Osteoblast (primary cell): ENCODE measurements around the gene PPIL6. TPM values are rescaled to one million over a fixed set of nuclear protein-coding genes. Genes with fewer than 3 reads are reported as not detected.
A peak's percentile ranks its signal among the peaks of the same experiment; 100 is the strongest.

Source experiments
- DNase-seq: peaks from one replicate; pipeline ENCODE4 v3.0.0; 2011; ENCODE audit warnings: low spot score, mixed read lengths; ENCODE audit not compliant: insufficient read length; ENCODE audit errors: missing footprints
- H2AFZ ChIP-seq: 2 replicates; pipeline ENCODE4 v1.6.0; 2011; ENCODE audit warnings: mild to moderate bottlenecking, low read length
- H3K27ac ChIP-seq: 2 replicates; pipeline ENCODE4 v1.5.1; 2011; ENCODE audit warnings: mild to moderate bottlenecking, low read depth, low read length, moderate library complexity
- H3K27me3 ChIP-seq: 2 replicates; pipeline ENCODE4 v1.6.0; 2012; ENCODE audit warnings: mild to moderate bottlenecking, control low read depth, inconsistent platforms, low read length, moderate library complexity; ENCODE audit not compliant: insufficient read depth
- H3K36me3 ChIP-seq: 2 replicates; pipeline ENCODE4 v1.5.1; 2011; ENCODE audit warnings: mild to moderate bottlenecking, low read length, control low read depth, moderate library complexity; ENCODE audit not compliant: insufficient read depth
- H3K4me1 ChIP-seq: 2 replicates; pipeline ENCODE4 v1.5.1; 2011; ENCODE audit warnings: mild to moderate bottlenecking, low read length, control low read depth, moderate library complexity; ENCODE audit not compliant: insufficient read depth
- H3K4me2 ChIP-seq: 2 replicates; pipeline ENCODE4 v1.6.0; 2011; ENCODE audit warnings: mild to moderate bottlenecking, low read length; ENCODE audit not compliant: insufficient read depth
- H3K4me3 ChIP-seq: fragments of 200-600 bp; sonication (generic); 3 replicates; pipeline ENCODE4 v1.5.1; 2012; ENCODE audit warnings: mild to moderate bottlenecking, low read length, inconsistent platforms; ENCODE audit not compliant: insufficient read depth
- H3K79me2 ChIP-seq: 2 replicates; pipeline ENCODE4 v1.6.0; 2012; ENCODE audit warnings: mild to moderate bottlenecking, low read length, control low read depth, inconsistent platforms; ENCODE audit not compliant: insufficient read depth
- H3K9me3 ChIP-seq: 2 replicates; pipeline ENCODE4 v1.5.1; 2011; ENCODE audit warnings: low read depth, low read length, control low read depth
- H4K20me1 ChIP-seq: 2 replicates; pipeline ENCODE4 v1.6.0; 2012; ENCODE audit warnings: mild to moderate bottlenecking, low read length, control low read depth; ENCODE audit not compliant: insufficient read depth
- CTCF ChIP-seq: IDR thresholded peaks from 2 replicates; pipeline ENCODE4 v1.5.1; 2011; ENCODE audit warnings: mild to moderate bottlenecking, low read depth, low read length, moderate library complexity; ENCODE audit errors: extremely low read depth
- total RNA-seq: library from RNA; depleted of rRNA; stranded (reverse); fragments of >200 nt; gene quantifications from 2 replicates; pipeline ENCODE4 v1.2.3, GENCODE V29; 2012

PPIL6 gene
- total RNA-seq, 1 donor: 5.8 TPM

- DNase-seq: peak; percentile 44
- no peak for TF ChIP-seq CTCF
- H3K27ac ChIP-seq: no peak overlapping the region
- no peaks in the 10 kb centered on the region for H3K79me2 ChIP-seq
- no peaks in the 10 kb centered on the region for H4K20me1 ChIP-seq
- H3K4me3 ChIP-seq: no peak overlapping the region
- H3K9me3 ChIP-seq: no peaks in the 10 kb centered on the region
- peaks cover 6% of the 10 kb centered on the region for H3K36me3 ChIP-seq
- H3K27me3 ChIP-seq: no peaks in the 10 kb centered on the region
- no peak overlapping the region for H3K4me2 ChIP-seq
- no peaks in the 10 kb centered on the region for H3K4me1 ChIP-seq
- no peak overlapping the region for H2AFZ ChIP-seq
Measured at GRCh38 chr6:109449795-109450673, 9.6 kb upstream of the PPIL6 start.

- no peak for TF ChIP-seq CTCF
- DNase-seq: peak; percentile 77
- Histone ChIP-seq H3K4me2 (no peak overlapping the region), H3K4me1 (no peaks in the 10 kb centered on the region), H2AFZ (no peak overlapping the region), H3K79me2 (no peaks in the 10 kb centered on the region), H3K27me3 (no peaks in the 10 kb centered on the region), H3K4me3 (no peak overlapping the region), H3K27ac (no peak overlapping the region), H3K36me3 (peaks cover 12% of the 10 kb centered on the region), H3K9me3 (no peaks in the 10 kb centered on the region), H4K20me1 (no peaks in the 10 kb centered on the region)
Measured at GRCh38 chr6:109449064-109449794, 8.8 kb upstream of the PPIL6 start.

DNA sequence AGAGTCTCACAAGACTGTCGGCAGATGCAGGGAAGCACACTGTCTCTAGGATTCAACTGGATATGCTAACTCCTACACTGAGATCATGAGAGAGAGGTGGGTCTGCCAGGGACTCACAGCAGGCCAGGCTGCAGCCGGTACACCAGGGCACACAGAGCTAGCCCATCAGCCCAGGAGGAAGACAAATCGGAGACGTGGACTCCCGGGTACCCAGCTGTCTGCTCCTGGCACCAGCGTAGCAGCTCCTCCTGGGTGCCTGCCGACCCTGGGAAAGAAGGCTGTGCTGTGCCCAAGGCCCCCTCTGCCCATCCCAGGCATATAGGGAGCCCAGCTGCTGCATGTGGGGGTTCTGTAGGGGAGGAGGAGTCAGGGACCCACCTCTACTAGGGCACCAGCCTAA, 8.2 kb upstream of the PPIL6 start:
- Histone ChIP-seq H4K20me1 (no peaks in the 10 kb centered on the region), H3K27me3 (no peaks in the 10 kb centered on the region), H3K9me3 (no peaks in the 10 kb centered on the region), H3K4me1 (no peaks in the 10 kb centered on the region), H3K4me3 (no peak overlapping the region), H3K4me2 (no peak overlapping the region), H3K36me3 (peaks cover 12% of the 10 kb centered on the region), H3K27ac (no peak overlapping the region), H3K79me2 (no peaks in the 10 kb centered on the region), H2AFZ (no peak overlapping the region)
- no peak for TF ChIP-seq CTCF
- peak; percentile 76 for DNase-seq
